IMR-90 (cell line): ENCODE measurements around the gene FIS1. TPM values are rescaled to one million over a fixed set of nuclear protein-coding genes. Genes with fewer than 3 reads are reported as not detected.
A peak's percentile ranks its signal among the peaks of the same experiment; 100 is the strongest.

Experiments
- ATAC-seq: fragments of 200-7000 bp; cut with Tn5 transposase; 2 replicates; pipeline ENCODE4 v1.9.1; 2020; ENCODE audit warnings: low read depth, mild to moderate bottlenecking, moderate library complexity
- BruUV-seq: library from RNA; stranded (reverse); fragments of 400-500 nt; replicated peaks from 2 replicates; lab custom pipeline; 2021; lab: Mats Ljungman, UMichigan
- CTCF ChIA-PET: fragments of 300-600 bp; formaldehyde crosslinking; extraction: SDS; loops from one replicate; lab custom pipeline; 2021; ENCODE audit warnings: antibody characterized with exemption; lab: Yijun Ruan, JAX
- POLR2A ChIA-PET: fragments of 300-600 bp; sonication (Branson Sonifier 250); formaldehyde crosslinking; loops from one replicate; lab custom pipeline; 2022; ENCODE audit warnings: antibody characterized with exemption; ENCODE audit not compliant: unreplicated experiment; lab: Charles Lee
- DNase-seq: peaks from one replicate; pipeline ENCODE4 v3.0.0; 2013
- H2AFZ ChIP-seq: replicated peaks from 2 replicates; pipeline ENCODE3; 2013; ENCODE audit warnings: low read length, mild to moderate bottlenecking; ENCODE audit not compliant: poor library complexity
- H2AK5ac ChIP-seq: 2 replicates; pipeline ENCODE4 v1.6.1; 2013; ENCODE audit warnings: low read depth, low read length, inconsistent platforms
- H2AK9ac ChIP-seq: replicated peaks from 2 replicates; pipeline ENCODE3; 2013; ENCODE audit warnings: mild to moderate bottlenecking, low read depth, low read length, moderate library complexity; ENCODE audit not compliant: poor library complexity
- H2BK120ac ChIP-seq: 2 replicates; pipeline ENCODE4 v1.6.1; 2013; ENCODE audit warnings: low read depth, low read length, inconsistent platforms
- H2BK15ac ChIP-seq: 3 replicates; pipeline ENCODE4 v1.6.1; 2013; ENCODE audit warnings: low read depth, low read length, inconsistent platforms
- H2BK20ac ChIP-seq: 2 replicates; pipeline ENCODE4 v1.6.1; 2013; ENCODE audit warnings: low read depth, mild to moderate bottlenecking, inconsistent platforms, low read length, moderate library complexity
- H2BK5ac ChIP-seq: 2 replicates; pipeline ENCODE4 v1.6.1; 2013; ENCODE audit warnings: mild to moderate bottlenecking, low read depth, low read length, inconsistent platforms; ENCODE audit not compliant: poor library complexity, severe bottlenecking
- H3K14ac ChIP-seq: replicated peaks from 2 replicates; pipeline ENCODE4 v1.6.1; 2013; ENCODE audit warnings: low read depth, low read length, inconsistent platforms
- H3K18ac ChIP-seq: 2 replicates; pipeline ENCODE4 v1.6.1; 2013; ENCODE audit warnings: low read depth, low read length, control low read depth
- H3K23ac ChIP-seq: 2 replicates; pipeline ENCODE4 v1.6.1; 2013; ENCODE audit warnings: low read depth, low read length, inconsistent platforms
- H3K27ac ChIP-seq: 2 replicates; pipeline ENCODE4 v1.5.1; 2013; ENCODE audit warnings: mild to moderate bottlenecking, control low read depth, low read length; ENCODE audit not compliant: insufficient read depth
- H3K27me3 ChIP-seq: 2 replicates; pipeline ENCODE4 v1.6.1; 2013; ENCODE audit warnings: low read length; ENCODE audit not compliant: control insufficient read depth, insufficient read depth
- H3K36me3 ChIP-seq: 2 replicates; pipeline ENCODE4 v1.6.1; 2013; ENCODE audit warnings: low read length, mixed read lengths; ENCODE audit not compliant: control insufficient read depth, insufficient read depth
- H3K4ac ChIP-seq: 2 replicates; pipeline ENCODE4 v1.6.1; 2013; ENCODE audit warnings: low read depth, low read length, inconsistent platforms
- H3K4me1 ChIP-seq: 2 replicates; pipeline ENCODE4 v1.6.1; 2013; ENCODE audit warnings: low read length, mixed read lengths; ENCODE audit not compliant: control insufficient read depth, insufficient read depth
- H3K4me2 ChIP-seq: 2 replicates; pipeline ENCODE4 v1.6.1; 2013; ENCODE audit warnings: low read depth, mild to moderate bottlenecking, control low read depth, low read length, moderate library complexity
- H3K4me3 ChIP-seq: 2 replicates; pipeline ENCODE4 v1.5.1; 2013; ENCODE audit warnings: low read depth, mild to moderate bottlenecking, control low read depth, low read length, moderate library complexity; ENCODE audit not compliant: insufficient read depth
- H3K56ac ChIP-seq: 2 replicates; pipeline ENCODE4 v1.6.1; 2013; ENCODE audit warnings: low read length, inconsistent platforms; ENCODE audit not compliant: insufficient read depth; ENCODE audit errors: extremely low read depth
- H3K79me1 ChIP-seq, 2 experiments: 2 replicates each; pipeline ENCODE4 v1.6.1; 2013; ENCODE audit warnings: low read length in 2 of 2, inconsistent platforms in 1 of 2, low read depth in 1 of 2
- H3K9ac ChIP-seq: 2 replicates; pipeline ENCODE4 v1.6.1; 2013; ENCODE audit warnings: low read depth, low read length, control low read depth
- H3K9me1 ChIP-seq: 2 replicates; pipeline ENCODE4 v1.6.1; 2013; ENCODE audit warnings: low read length, inconsistent platforms; ENCODE audit not compliant: insufficient read depth
- H3K9me3 ChIP-seq: 2 replicates; pipeline ENCODE4 v1.6.1; 2013; ENCODE audit warnings: low read length; ENCODE audit not compliant: control insufficient read depth, insufficient read depth
- H4K20me1 ChIP-seq: 2 replicates; pipeline ENCODE4 v1.6.1; 2013; ENCODE audit warnings: low read length, inconsistent platforms; ENCODE audit not compliant: insufficient read depth
- H4K5ac ChIP-seq: 2 replicates; pipeline ENCODE4 v1.6.1; 2013; ENCODE audit warnings: mild to moderate bottlenecking, low read depth, low read length, control low read depth
- H4K8ac ChIP-seq, 2 experiments: 2 replicates each; pipeline ENCODE4 v1.6.1; 2013; ENCODE audit warnings: low read depth in 2 of 2, low read length in 2 of 2, control low read depth in 1 of 2, inconsistent platforms in 1 of 2
- H4K91ac ChIP-seq: 2 replicates; pipeline ENCODE4 v1.6.1; 2013; ENCODE audit warnings: low read depth, low read length, inconsistent platforms; ENCODE audit not compliant: insufficient read depth
- CHD1 ChIP-seq: IDR thresholded peaks from 2 replicates; pipeline ENCODE4 v1.6.1; 2012; ENCODE audit warnings: low read depth, low read length, improper control_type of control experiment
- ELK1 ChIP-seq: fragments of 150-350 bp; IDR thresholded peaks from 2 replicates; pipeline ENCODE4 v1.6.1; 2016; ENCODE audit warnings: low read depth, mild to moderate bottlenecking, low read length, moderate library complexity, borderline replicate concordance
- MAZ ChIP-seq: IDR thresholded peaks from 2 replicates; pipeline ENCODE4 v1.6.1; 2012; ENCODE audit warnings: low read depth, mild to moderate bottlenecking, low read length, improper control_type of control experiment, moderate library complexity, borderline replicate concordance
- MXI1 ChIP-seq: IDR thresholded peaks from 2 replicates; pipeline ENCODE4 v1.6.1; 2012; ENCODE audit warnings: low read depth, mild to moderate bottlenecking, low read length, moderate library complexity, borderline replicate concordance
- RAD21 ChIP-seq: IDR thresholded peaks from 2 replicates; pipeline ENCODE4 v1.6.1; 2012; ENCODE audit warnings: low read length, improper control_type of control experiment
- SMC3 ChIP-seq: fragments of 150-350 bp; IDR thresholded peaks from 2 replicates; pipeline ENCODE4 v1.6.1; 2016; ENCODE audit warnings: low read depth, mild to moderate bottlenecking, antibody characterized with exemption, low read length, moderate library complexity
- USF2 ChIP-seq: fragments of 150-350 bp; IDR thresholded peaks from 2 replicates; pipeline ENCODE4 v1.6.1; 2017; ENCODE audit warnings: mild to moderate bottlenecking, antibody characterized with exemption, low read length, low read depth
- WGBS, 2 experiments: methylation state at CpG; one replicate each; pipeline versions ENCODE4 v1.1.5 to v1.1.7; 2013; ENCODE audit warnings: missing lambda C conversion rate in 2 of 2; ENCODE audit not compliant: insufficient read length in 1 of 2; ENCODE audit errors: extremely low coverage in 2 of 2; 5-methylcytosine and 5-hydroxymethylcytosine counted together
- dilution Hi-C: fragments of 300-500 bp; cut with HindIII; formaldehyde crosslinking; loops from one replicate; pipeline ENCODE4 v1.14.3; 2018; ENCODE audit warnings: low sequenced_read_pairs; ENCODE audit not compliant: unreplicated experiment
- in situ Hi-C: fragments of 300-500 bp; cut with MboI; formaldehyde crosslinking; loops from 3 replicates; pipeline ENCODE4 v1.14.3; 2019; ENCODE audit warnings: low sequenced_read_pairs, inconsistent platforms, mixed read lengths
- intact Hi-C: fragments of 100-400 bp; cut with micrococcal nuclease; formaldehyde crosslinking; loops from 2 replicates; pipeline ENCODE4 v1.10.0; 2022
- polyA plus RNA-seq, 3 experiments: library from polyadenylated mRNA; depleted of rRNA; stranded (reverse); fragments of >200 nt; gene quantifications; 2 replicates each; pipeline ENCODE4 v1.2.3, GENCODE V29; 2012; ENCODE audit warnings: low replicate concordance in 1 of 3
- total RNA-seq: library from RNA; depleted of rRNA; stranded (reverse); fragments of >200 nt; gene quantifications from 2 replicates; pipeline ENCODE4 v1.2.3, GENCODE V29; 2012

The FIS1 gene
- total and polyA plus RNA-seq, 2 of the 4 experiments (the other 2 are of a cell fraction) = 293 to 489 TPM

GRCh38 chr7:101244375-101245146, at the start of gene FIS1 (continued):
- TF ChIP-seq SMC3 (peak; percentile 83), RAD21 (peak; percentile 60; the same call in 1 of the 2 replicates)

GRCh38 chr7:101294039-101294831, 49.4 kb upstream of the FIS1 start:
- dilution Hi-C loops (no loop called here), in situ Hi-C loops (loop anchor here (25.0 kb wide), 1 partner anchor 1307 kb away; the partner anchor contains the start of gene AZGP1), intact Hi-C loops (no loop called here)
- Histone ChIP-seq H3K9me3 (no peaks in the 10 kb centered on the region), H3K56ac (no peak overlapping the region), H3K4ac (no peak overlapping the region), H3K4me3 (no peak overlapping the region), H3K23ac (no peak overlapping the region), H3K18ac (no peak overlapping the region), H4K91ac (no peak overlapping the region), H3K4me1 (no peaks in the 10 kb centered on the region), H2BK15ac (no peak overlapping the region), H3K4me2 (no peak overlapping the region), H4K20me1 (no peaks in the 10 kb centered on the region), H3K9me1 (0 out of 2 replicates have a peak, but pooled peaks cover 3% of the 10 kb centered on the region), H3K36me3 (no peaks in the 10 kb centered on the region), H2AFZ (peak overlapping the region; percentile 32), H2AK5ac (no peak overlapping the region), H3K79me1 (no peaks in the 10 kb centered on the region), H3K9ac (no peak overlapping the region), H3K27me3 (peaks cover 58% of the 10 kb centered on the region), H2BK5ac (no peak overlapping the region), H2AK9ac (no peak overlapping the region), H4K8ac (no peak overlapping the region), H3K14ac (no peak overlapping the region), H2BK20ac (no peak overlapping the region), H2BK120ac (no peak overlapping the region), H4K5ac (no peak overlapping the region), H3K27ac (no peak overlapping the region)
- DNase-seq = no peak
- POLR2A ChIA-PET = no interaction called here
- no peak for ATAC-seq
- no CpG with 5 or more reads among the region's 12 CpGs for WGBS, 2 experiments
- TF ChIP-seq MAZ = no peak
- TF ChIP-seq SMC3 = no peak
- TF ChIP-seq CHD1 = no peak
- no peak for TF ChIP-seq MXI1
- TF ChIP-seq USF2 = no peak
- no peak for TF ChIP-seq ELK1
- no TSS peak for BruUV-seq
- CTCF ChIA-PET = no interaction called here
